ENCODE measurements around the gene COG1.
"Not testable (repeated sequence)": the region's sequence is repeated elsewhere in the genome, so short reads cannot be mapped to it uniquely, and the experiment has no call there.

Gene COG1

GRCh38 chr17:73192894-73193701 is at the start of gene COG1:
COG1 (plus strand) TSS chr17:73193055; CDS start chr17:73193070, 15 bp downstream.
- DNase-seq (ENCODE audit: low read depth, low spot score), result peak; percentile 84

GRCh38 chr17:73144209-73144608 is 48.6 kb upstream of the COG1 start:
- DNase-seq (ENCODE audit: low read depth, low spot score), result not testable (repeated sequence)

- no peak for DNase-seq (ENCODE audit: low read depth, low spot score)
These were observed 47.2 kb upstream of the COG1 start for GRCh38 chr17:73145641-73146040.

- DNase-seq (ENCODE audit: low read depth, low spot score), result not testable (repeated sequence)
These were observed 45.1 kb upstream of the COG1 start for GRCh38 chr17:73147791-73148190.

GRCh38 chr17:73148540-73149334 is 44.1 kb upstream of the COG1 start:
- DNase-seq (ENCODE audit: low read depth, low spot score), result no peak

- DNase-seq (ENCODE audit: low read depth, low spot score), result not testable (repeated sequence)
These were observed 42.1 kb upstream of the COG1 start for GRCh38 chr17:73150622-73151300.

- no peak for DNase-seq (ENCODE audit: low read depth, low spot score)
These were observed 40.8 kb upstream of the COG1 start for GRCh38 chr17:73151916-73152632.

GRCh38 chr17:73155410-73156165 is 37.3 kb upstream of the COG1 start:
- DNase-seq (ENCODE audit: low read depth, low spot score), result no peak

GRCh38 chr17:73156166-73156840 is 36.6 kb upstream of the COG1 start:
- DNase-seq (ENCODE audit: low read depth, low spot score), result peak; percentile 20

- no peak for DNase-seq (ENCODE audit: low read depth, low spot score)
These were observed 35.9 kb upstream of the COG1 start for GRCh38 chr17:73156887-73157520.

GRCh38 chr17:73157521-73157890 is 35.3 kb upstream of the COG1 start:
- DNase-seq (ENCODE audit: low read depth, low spot score), result no peak

- DNase-seq (ENCODE audit: low read depth, low spot score), result no peak
These were observed 34.7 kb upstream of the COG1 start for GRCh38 chr17:73158133-73158532.

GRCh38 chr17:73160980-73161630 is 31.8 kb upstream of the COG1 start:
- no peak for DNase-seq (ENCODE audit: low read depth, low spot score)

- no peak for DNase-seq (ENCODE audit: low read depth, low spot score)
These were observed 29.8 kb upstream of the COG1 start for GRCh38 chr17:73163043-73163442.

- no peak for DNase-seq (ENCODE audit: low read depth, low spot score)
These were observed 27.0 kb upstream of the COG1 start for GRCh38 chr17:73165616-73166404.

GRCh38 chr17:73166731-73167581 is 25.9 kb upstream of the COG1 start:
- no peak for DNase-seq (ENCODE audit: low read depth, low spot score)

GRCh38 chr17:73168667-73169066 is 24.2 kb upstream of the COG1 start:
- no peak for DNase-seq (ENCODE audit: low read depth, low spot score)

GRCh38 chr17:73170324-73170723 is 22.5 kb upstream of the COG1 start:
- no peak for DNase-seq (ENCODE audit: low read depth, low spot score)
